Mesenteric fat pad (tissue), 1 donor: ENCODE measurements around the gene FERMT1. TPM values are rescaled to one million over a fixed set of nuclear protein-coding genes. Genes with fewer than 3 reads are reported as not detected.
"Not testable (repeated sequence)": the region's sequence is repeated elsewhere in the genome, so short reads cannot be mapped to it uniquely, and the experiment has no call there.

Source experiments
- DNase-seq: peaks from one replicate; pipeline ENCODE4 v3.0.0-alpha.2; 2020; ENCODE audit warnings: low spot score
- total RNA-seq: library from RNA; stranded (reverse); fragmentation: NEBNext Ultra II Directional; extraction: Animal tissue kit (Norgen Biotek cat#: 25700); gene quantifications from one replicate; pipeline ENCODE4 v1.2.1, GENCODE V29; 2021
- donor health status: DM: yes; HTN: yes; CAD: no.

Gene FERMT1
- total RNA-seq, 1 donor from 2014 or later: 1.2 TPM

DNA sequence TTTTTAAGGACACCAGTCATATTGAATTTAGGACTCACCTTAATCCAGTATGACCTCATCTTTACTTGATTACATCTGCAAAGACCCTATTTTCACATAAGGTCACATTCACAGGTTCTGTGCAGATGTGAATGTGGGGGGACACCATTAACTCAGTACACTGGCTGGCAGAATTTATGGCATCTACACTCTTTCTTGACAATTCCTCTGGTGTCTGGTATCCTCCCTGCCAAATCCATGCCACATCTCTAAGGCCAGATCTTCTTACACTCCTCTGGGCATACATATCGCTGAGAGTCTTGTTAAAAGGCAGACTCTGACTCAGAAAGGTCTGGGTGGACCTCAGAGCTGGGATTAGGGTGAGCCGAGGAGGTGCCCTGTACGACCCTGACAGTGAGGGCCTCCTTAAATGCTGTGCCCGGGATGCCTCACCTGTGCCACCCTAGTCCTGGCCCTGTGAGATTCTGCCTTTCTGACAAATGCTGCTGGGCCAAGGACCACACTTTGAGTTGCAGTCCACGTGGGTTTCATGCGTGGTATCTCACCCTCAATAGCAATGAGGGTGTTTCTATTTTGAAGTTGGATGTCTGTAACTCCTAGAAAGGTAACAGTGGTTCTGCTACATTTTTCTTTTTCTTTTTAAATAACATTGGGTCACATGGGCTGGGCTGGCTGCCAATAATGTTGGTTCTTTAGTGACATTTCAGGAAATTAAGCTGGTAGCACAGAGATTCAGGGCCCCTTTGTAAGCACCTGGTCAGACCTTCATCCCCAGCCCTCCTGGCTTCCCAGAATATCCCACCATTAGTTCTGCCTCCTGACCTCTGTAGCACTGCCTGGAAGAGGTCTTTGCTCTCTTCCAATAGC lies 51.8 kb downstream of the FERMT1 start:
- no peak for DNase-seq

DNA sequence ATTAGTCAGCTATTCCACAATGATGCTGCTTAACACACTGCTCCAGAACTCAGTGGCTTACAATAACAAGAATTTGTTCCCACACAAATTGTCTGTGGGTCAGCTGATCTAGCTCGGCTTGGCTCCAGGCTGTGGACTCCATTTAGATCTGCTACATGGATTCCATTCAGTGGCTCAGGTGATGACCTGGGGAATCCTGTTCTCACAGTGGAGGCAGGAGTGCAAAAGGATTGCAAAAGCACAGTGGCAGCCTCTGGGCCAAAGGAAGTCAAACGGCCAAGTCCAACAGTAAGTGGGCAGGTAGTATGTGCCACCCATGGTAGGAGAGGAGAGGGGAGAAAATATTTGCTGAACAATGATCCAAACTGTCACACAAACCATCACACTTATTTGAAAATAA lies 53.2 kb downstream of the FERMT1 start:
- no peak for DNase-seq

DNA sequence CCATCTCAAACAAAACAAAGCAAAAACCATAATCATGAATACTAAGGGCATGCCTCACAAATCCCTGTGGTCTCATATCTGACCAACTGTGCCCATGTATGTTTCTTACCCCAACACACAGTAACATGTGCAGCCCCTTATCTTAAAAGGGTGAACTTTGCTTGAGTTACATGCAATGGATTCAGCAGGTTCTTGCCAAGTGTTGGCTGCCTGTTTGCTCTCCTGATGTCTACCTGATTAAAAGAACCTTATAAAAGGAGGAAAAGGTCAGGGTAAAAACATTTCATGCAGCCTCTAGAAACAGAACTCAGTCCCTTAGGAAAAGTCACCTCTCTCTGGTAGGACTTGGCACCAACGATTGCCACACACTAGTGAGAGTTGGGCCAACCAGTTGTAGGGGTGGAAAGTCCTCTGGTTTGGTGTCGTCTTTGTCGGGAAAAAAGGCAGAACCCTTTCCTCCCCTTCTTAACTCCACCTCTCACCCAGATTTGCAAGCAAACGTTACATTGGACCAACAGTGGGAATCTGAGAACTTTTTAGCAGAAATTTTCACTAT lies 55.0 kb downstream of the FERMT1 start:
- DNase-seq: no peak

DNA sequence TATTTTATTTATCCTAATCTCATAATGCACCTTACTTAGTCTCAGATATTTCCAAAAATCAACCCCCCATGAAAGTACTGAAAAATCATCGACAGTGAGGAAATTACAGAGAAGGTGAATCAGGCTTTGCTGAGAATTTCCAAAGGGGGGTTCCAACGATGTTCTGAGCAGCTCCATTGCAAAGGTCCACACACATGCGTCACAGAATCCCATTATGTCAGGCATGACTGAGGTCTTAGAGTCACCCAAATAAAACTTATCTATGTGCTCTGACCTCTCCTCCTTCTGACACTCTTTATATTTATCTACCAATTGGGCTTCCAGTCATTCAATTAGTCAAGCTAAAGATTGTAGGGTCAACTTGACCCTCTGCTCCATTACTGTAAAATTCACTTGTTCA lies 56.2 kb downstream of the FERMT1 start:
- DNase-seq: no peak

DNA sequence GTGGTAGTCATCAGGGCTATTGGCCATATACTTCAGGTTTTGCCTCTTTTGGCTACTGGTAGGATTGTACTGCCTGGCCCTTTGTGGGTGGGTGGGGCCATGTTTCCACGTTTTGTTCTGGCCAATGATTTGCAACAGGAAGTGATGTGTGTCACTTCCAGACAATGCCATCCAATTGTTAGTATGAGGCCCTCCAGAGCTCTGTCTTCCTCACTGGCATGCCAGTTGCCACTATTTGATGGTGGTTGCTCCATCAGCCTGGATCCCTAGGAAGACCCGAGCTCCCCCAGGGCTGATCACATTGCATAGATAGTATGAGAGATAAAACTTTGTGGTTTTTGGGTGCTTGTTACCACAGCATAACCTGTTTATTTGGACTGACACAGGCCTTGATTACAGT lies 61.3 kb downstream of the FERMT1 start:
- no peak for DNase-seq

DNA sequence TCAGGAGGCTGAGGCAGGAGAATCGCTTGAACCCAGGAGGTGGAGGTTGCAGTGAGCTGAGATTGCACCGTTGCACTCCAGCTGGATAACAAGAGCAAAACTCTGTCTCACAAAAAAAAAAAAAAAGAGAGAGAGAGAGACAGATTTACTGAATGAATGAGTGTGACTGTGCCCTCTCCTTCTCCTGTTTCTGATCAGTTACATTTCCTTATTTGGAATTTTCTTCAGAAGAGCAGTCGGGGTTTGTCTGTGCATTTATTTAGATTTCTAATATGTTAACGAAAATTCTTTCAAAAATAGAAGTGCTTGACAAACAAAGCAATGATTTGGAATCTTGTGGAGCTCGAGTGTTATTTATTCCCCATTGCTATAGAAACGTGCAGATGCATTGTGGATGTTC lies 62.6 kb downstream of the FERMT1 start:
- no peak for DNase-seq

DNA sequence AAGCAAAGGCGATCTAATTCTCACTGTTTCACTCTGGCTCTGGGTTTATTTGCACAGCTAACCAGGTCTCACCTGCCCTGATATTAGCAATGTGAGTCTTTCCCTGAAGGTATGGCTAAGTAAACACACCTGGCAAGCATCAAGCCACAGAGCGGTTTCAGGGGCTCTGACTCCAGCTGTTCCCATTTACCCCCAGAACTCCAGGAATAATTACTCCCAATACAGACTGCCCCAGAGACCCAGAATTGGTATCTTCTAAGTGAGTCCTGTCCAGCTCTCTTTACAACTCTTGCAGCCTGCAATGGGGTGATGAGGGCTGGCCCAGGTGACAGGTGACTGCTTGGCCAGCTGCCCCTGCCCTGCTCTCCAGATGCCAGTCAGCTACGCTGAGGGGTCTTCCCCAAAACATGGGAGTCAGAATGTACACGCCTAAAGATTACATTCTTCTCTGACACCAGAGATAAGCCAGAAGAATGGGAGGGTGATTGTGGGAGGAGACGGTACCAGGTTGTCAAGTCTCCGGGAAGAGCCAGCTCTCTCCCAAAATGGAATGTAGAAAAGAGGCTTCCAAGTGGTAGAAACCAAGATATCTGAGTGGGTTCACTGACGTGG lies 64.0 kb downstream of the FERMT1 start:
- DNase-seq: no peak

DNA sequence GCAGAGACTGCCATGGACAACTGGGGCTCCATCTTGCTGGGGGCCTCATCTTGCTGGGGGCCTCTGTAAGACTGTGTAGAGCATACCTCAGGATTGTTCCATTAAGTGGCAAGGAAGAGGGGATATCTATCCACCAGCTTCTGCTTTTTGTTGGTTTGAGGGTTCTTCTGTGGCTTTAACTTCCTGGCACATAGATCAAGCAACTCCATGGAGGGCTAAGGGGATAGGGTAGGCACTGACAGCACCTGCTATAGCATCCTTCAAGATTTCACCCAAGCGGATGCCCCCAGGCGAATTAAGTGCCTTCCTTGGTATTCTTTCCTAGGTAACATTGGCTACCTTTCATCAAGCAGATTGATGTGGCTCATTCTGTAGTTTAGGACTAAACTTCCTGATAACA lies 65.1 kb downstream of the FERMT1 start:
- no peak for DNase-seq

DNA sequence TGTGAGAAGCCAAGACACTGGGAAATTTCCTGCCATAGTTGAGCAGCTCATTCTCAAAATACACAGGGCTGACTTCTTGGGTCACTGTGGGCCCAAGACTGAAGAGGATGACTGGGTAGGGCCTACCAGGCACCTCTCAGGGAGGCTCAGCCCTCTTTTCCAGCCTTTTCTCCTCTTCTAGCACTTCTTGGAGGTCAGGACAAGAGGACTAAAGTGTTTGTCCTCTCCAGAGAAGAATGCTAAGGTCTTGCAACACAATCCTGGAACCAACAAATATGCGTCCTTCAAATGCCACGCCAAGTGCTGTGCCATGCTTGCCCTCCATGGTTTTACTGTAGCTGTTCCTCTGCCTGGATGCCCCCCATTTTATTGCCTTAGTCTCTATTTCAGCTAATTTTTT lies 65.7 kb downstream of the FERMT1 start:
- no peak for DNase-seq

DNA sequence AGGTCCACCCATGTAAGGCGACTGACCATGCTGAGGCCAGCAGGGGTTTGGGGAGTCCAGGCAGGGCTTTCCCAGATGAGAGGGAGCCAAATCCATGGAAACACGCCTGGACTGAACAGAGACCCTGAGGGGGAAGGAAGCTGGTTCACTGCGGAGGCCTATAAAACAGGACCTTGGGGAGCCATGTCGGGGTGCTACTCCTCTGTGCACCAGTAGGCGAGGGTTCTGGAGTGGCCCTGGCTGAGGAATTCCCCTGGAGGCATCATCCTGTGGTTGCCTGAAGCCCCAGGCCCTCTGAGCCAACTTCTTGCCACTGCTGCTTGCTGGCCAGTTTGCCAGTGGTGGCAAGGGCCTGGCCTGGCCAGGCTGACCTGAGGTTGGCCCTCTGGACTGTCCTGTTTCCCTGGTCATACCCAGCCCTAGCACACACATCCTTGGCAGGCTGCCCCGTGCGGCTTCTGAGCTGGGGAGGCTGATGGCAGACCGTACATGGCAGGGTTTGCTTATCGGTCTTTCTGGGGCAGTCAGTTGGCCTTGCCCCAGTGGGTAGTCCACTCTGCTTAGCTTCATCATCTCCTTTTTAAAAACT lies 66.8 kb downstream of the FERMT1 start:
- no peak for DNase-seq

DNA sequence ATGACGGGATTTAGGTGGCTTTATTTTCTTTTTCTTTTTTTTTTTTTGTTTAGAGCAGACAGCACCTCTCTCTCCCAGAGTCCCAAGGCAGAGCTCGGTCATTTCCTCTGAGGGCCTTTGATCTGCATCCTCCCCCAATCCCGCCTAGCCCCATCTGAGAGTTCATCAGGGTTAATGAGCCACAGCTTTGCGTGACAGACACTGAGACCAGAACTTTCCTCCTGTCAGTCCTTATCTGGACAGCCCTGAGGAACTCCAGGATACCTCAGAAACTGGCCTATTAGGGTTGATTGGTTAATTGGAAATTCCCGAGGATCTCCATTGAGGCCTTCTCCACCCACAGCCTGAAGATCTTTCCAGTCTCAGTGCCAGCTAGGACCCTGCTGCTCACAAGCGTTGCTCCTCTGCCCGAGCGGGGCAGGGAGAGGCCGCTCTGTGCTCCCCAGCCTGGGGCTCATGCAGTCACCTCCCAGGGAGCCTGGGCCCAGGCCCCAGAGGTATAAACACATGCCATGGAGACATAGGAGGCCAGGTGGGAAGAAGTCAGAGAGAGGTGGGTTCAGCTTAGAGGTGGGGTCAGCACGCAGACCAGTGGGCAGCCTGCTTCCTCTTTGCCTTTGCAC lies 67.6 kb downstream of the FERMT1 start:
- DNase-seq: no peak

DNA sequence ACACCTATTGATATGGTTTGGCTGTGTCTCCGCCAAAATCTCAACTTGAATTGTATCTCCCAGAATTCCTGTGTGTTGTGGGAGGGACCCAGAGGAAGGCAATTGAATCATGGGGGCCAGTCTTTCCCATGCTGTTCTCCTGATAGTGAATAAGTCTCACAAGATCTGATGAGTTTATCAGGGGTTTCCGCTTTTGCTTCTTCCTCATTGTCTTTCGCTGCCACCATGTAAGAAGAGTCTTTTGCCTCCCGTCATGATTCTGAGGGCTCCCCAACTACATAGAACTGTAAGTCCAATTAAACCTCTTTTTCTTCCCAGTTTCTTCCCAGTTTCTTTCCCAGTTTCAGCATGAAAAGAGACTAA lies 68.2 kb downstream of the FERMT1 start:
- not testable (repeated sequence) for DNase-seq

DNA sequence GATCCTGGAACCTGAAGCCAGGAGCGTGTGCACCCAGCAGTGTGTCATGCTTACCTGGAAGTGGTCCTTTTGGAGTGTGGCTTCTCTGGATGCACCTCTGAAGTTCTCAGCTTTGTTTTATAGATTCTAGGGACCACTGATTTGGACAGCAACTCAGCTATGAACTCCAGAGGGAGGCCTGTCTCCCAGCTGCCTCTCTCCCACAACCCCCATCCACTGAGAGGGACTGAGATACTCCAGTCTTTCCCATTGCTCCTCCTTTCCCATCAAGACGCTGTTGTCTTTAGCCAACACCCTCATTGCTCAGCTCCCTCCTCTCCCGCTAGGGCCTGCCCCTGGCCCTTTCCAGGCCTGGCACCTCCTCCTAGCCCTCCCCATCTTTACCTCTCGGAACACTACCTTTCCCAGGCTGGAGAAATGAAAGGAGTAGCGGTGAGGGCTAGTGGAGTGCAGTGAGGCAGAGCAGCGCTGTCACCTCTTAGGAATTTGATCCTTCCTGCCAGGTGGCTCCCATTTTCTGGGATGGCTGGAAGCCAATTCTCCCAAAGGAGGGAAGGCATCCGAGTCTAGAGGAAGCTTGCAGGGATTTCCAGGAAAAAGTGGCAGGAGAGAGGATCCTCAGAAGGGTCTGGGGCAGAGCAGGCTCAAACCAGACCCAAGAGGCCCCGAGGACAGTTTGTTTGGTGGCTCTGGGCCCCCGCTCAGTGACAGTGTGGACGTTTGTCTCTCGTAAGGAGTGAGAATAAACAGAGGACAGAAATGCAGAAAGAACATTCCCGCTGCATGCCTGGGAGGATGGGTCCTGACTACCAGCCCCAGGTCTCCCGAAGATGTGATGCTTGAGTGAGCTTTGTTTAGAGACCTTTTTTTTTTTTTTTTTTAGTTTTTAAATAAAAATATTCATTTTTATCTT lies 68.8 kb downstream of the FERMT1 start, which contains the start of gene LRRN4:
Gene LRRN4 (minus strand): TSS at position 285 of the 913 bp plus-strand sequence. CDS start 1,261 bp downstream, outside the sequence.
- no peak for DNase-seq

DNA sequence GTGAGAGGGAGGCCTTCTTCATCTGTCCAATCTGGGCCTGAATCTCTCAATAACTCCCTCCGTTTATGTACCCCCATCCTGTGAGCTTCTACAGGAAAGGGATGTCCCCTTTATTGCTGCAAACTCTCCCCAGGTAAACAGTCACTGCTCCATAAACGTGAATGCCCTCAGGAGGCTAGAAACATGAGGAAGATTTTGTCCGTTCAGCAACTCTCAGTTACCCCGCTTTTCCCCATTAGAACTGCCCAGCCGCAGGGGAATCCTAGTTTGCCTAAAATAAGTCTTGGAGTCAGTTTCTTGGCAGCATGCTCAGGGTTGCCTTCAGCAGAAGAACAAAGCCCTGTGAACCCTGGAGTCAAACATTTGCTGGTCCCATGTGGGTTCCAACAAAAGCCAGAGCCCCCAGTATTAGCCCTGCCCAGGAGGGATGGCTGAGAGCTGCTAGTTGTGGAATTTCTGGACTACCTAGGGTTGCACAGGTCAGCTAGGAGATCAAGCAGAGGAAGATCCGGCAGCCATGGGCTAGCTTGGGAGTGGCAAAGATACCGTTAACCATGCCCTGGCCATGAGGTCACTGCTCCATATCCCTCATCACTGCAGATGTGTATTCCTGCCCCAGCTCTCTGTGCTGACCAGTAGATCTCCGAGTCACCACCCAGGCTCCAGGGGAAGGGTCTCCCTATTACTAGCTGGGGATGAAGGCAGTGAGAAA lies 69.6 kb downstream of the FERMT1 start:
- no peak for DNase-seq

DNA sequence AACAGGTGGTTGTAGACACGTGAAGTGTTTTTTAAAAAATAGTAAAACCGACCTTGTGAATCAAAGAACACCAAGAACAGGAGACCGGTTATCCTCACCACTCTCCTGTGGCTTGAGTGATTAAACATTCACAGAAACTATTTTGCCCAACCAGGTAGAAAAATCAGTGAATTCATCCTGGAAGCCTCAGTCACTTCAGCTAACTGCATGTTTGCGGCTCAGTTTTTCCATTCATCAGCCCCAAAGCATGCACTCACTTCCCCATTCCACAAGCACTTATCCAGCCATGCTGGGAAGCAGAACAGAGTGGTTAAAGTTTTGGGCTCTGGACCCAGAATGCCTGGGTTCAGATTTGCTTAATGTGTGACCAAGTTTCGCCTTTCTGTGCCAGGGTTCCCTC lies 71.3 kb downstream of the FERMT1 start:
- no peak for DNase-seq

DNA sequence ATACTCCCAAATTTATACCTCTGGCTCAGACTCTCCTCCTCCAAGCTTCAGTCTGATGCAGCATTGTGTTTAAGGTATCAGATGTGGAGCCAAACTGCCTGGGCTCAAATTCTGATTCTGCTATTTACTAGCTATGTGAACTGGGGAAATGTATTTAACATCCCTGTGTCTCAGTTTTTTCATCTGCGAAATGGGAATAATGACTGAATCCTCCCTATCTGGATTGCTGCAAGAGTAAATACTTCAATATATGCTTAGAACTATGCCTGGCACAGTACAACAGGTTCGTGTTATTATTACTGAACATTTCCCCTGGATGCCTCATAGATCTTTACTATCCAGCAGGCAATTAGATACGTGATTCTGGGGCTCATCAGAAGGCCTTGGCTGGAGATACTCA lies 74.4 kb downstream of the FERMT1 start:
- no peak for DNase-seq

DNA sequence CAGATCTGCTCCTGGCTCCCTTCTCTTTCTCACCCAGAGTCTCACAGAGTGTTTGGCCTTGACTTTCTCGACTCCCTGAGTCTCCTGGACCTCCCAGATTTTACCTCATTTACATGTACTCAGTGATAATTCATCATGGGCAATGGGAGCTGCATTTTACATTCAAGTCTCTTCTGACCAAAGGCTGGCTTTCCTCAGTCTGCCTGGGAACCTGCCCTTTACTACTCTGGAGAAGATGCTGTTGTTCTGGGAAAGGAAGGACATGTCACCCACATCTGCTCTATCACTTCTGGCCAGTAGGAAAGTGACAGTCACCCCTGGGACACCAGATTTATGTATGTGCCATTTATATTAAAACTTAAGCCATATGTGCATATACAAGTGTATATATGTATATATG lies 76.4 kb downstream of the FERMT1 start:
- DNase-seq: no peak

DNA sequence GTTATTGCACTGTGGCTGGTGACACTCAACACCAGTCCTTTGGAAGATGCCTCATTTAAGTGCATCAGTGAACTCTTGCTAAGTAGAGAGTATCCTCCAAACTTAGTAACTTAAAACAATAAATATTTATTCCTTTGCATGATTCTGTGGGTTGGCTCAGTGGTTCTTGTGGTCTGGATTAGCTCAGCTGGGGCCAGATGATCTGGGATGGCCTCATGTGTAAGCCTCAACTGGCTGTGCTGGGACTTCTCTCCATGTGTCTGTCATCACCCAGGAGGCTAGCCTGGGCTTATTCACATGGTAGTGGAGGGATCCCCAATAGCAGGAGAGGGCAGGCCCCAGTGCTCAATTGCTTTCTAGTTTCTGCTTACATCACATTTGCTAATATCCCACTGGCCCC lies 77.3 kb downstream of the FERMT1 start:
- no peak for DNase-seq

DNA sequence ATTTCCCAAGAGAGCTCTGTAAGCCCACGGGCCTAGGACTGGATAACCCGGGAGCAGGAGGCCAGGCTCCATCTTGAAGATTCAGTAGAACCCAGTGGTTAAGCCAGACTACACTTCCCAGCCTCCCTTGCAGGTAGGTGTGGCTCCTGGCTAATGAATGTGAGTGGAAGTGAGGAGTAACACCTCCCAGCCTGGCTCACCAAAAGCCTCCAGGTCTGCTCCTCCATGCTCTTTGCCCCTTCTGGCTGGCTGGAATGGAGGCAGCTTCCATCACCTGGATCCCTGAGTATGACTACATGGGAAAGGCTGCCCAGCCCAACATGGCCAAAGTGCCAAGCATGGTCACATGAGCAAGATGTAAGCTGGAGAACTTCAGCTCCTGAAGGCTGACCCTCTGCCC lies 78.7 kb downstream of the FERMT1 start:
- no peak for DNase-seq

DNA sequence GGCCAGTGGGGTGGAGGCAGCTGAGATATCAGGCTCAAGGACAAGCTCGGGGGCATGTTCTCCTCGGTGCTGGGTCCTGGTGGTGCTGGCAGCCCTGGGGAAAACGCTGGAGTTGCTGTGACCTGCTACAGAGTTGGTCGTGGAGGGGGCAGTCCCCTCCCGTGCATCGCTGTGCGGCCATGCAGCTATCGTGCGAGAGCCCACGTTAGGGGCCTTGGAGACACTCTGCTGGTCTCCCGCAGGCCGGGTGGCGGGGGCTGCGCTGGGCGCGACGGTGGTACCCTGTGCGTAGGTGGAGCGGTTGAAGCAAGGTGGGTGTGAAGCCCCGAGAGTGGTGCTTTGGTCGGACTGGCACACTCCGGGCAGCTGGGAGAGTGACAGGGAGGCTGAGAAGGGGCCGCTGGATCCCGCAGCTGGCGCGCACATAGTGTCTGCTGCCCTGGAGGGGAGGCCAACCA lies 81.0 kb downstream of the FERMT1 start:
- no peak for DNase-seq
